Islet of Langerhans (tissue), 1 donor: Measurements from ENCODE around the gene THOC5.
"Not testable (repeated sequence)": the region's sequence is repeated elsewhere in the genome, so short reads cannot be mapped to it uniquely, and the experiment has no call there.

ENCODE experiments used
- FAIRE-seq: peaks from one replicate; lab custom pipeline; 2011; peaks lifted over from hg19 to GRCh38; lab: Jason Lieb, UNC

Gene THOC5

DNA sequence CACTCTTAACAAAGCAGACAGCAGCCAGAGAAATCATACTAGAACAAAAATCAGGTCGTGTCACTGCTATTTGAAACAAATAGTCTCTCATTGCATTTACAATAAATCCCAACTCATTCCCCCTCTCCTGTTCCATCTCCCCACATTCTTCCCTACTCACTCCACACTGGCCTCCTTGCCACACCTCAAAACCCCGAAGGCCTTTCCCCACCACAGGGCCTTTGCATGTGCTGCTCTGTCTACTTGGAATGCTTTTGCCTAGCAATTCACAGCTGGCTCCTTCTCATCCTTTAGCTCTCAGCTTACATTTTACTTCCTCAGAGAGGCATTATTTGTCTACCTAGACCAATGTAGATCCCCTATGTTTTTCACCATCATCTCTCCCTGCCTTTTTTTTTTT lies 6.3 kb upstream of the THOC5 start:
- no peak for FAIRE-seq

DNA sequence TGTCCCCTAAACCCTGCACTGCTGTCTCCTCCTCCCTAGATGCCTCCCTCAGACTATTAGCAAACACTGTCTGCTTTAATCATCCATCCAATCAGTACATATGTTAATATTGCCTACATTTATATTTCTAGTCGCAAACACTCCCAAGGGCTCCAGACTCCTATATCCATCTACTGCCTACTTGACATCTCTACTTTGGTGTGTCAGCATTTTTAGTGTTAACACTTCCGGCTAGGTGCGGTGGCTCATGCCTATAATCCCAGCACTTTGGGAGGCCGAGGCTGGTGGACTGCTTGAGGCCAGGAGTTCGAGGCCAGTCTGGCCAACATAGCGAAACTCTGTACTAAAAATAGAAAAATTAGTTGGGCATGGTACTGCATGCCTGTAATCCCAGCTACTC lies 5.5 kb upstream of the THOC5 start:
- no peak for FAIRE-seq

DNA sequence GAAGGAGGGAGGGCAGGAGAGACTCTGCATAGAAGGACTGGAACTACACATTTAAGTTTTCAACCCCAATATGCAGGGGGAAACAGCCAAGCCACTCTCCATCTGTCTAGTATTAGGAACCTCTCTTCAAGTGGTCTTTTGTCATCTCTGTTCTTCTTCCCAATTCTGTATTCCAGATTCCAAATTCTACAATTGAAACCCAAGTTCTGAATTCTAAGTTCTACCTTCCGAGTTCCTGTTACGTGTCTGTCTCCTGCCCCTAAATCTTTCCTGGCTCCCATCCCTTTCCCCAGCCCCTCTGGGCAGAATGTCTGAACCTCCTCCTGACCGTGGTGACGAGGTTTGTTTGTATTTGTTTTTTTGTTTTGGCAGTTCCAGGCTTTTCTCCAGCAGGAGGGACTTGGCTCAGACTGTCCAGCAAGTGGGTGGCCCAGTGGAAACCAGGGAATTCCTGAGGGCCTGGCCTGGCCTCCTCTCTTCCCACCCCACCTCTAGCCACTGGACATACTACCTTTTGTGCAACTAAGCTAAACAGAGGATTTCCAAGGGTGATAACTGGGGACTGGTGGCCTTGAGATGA lies 1.6 kb upstream of the THOC5 start:
- FAIRE-seq, result no peak

DNA sequence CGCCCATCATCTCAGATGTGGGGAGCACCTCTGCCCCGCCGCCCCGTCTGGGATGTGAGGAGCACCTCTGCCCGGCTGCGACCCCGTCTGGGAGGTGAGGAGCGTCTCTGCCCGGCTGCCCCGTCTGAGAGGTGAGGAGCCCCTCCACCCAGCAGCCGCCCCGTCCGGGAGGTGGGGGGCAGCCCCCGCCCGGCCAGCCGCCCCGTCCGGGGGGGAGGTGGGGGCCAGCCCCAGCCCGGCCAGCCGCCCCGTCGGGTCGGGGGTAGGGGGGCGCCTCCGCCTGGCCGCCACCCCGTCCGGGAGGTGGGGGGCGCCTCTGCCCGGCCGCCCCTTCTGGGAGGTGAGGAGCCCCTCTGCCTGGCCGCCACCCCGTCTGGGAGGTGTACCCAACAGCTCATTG lies 1.2 kb downstream of the THOC5 start:
- not testable (repeated sequence) for FAIRE-seq

DNA sequence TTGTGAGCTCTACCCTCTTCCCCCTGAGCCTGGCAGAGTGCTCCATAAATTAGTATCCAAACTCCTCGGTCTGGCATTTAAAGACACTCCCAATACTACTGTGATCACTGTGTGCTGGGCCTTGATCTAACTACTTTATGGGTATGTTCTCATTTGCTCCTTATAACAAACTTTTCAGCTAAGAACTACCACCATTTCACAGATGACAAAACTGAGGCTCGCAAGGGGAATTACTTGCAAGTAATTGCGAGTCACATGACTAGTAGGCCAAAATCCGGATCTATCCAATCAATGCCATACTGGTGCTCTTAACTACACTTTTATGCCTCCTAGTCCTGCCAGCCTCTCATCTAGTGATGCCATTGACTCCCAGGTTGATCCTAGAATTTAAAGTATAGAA lies 3.6 kb downstream of the THOC5 start:
- FAIRE-seq, result no peak

DNA sequence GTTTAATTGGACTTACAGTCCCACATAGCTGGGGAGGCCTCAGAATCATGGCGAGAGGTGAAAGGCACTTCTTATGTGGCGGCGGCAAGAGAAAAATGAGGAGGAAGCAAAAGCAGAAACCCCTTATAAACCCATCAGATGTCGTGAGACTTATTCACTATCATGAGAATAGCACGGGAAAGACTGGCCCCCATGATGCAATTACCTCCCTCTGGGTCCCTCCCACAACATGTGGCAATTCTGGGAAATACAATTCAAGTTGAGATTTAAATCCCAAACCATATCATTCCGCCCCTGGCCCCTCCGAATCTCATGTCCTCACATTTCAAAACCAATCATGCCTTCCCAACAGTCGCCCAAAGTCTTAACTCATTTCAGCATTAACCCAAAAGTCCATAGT lies 8.5 kb downstream of the THOC5 start:
- not testable (repeated sequence) for FAIRE-seq

DNA sequence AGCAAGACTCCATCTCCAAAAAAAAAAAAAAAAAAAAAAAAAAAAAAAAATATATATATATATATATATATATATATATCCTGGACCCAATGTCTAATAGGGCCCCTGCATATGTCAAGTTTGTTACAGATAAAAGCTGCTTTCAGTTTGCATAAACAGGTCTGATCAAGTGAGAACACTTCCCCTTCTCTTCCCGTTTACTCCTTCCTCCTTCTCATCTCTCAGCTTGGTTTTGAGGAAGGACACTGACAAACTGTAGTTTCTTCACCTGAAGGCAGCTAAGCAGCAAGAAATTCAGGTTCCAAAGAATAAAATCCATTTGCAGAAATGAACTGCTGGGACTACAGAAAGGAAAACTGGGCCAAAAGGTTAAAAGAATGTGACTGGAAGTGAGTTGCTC lies 11.7 kb downstream of the THOC5 start:
- FAIRE-seq, result no peak

DNA sequence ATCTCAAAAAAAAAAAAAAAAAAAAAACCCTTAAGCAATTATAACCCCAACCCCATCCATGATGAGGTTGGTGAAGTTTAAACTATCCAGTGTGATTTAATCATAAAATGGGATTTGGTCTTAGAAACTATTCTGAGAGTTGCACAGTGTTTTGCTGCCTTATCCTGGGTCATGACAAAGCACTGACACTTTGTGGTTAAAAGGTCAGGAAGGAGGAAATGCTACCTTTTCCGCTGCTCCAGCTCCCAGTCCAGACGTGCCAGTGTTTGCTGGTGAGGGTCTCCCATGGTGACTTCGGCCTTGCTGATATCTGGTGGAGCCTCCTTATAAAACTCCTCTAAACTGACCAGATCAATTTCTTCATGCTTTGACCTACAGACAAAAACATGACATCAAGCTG lies 14.5 kb downstream of the THOC5 start:
- FAIRE-seq, result no peak

DNA sequence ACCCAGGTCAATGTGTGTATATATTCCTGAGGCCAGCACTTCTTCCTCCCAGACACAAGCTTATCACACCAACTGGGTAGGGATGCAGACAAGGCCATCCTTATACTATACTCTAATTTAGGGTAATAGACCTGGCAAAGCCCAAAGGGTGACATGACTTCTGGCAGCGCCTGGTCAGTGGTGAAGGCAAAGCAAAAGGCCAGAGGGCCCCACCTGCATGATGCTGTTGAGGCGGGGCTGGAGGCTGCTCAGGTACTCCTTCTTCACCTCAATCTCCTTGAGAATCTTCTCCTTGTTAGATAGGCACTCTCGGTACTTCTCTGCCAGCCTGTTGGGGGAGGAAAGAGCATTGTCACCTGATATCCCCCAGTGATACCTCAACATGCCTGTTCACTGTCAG lies 17.1 kb downstream of the THOC5 start:
- no peak for FAIRE-seq

DNA sequence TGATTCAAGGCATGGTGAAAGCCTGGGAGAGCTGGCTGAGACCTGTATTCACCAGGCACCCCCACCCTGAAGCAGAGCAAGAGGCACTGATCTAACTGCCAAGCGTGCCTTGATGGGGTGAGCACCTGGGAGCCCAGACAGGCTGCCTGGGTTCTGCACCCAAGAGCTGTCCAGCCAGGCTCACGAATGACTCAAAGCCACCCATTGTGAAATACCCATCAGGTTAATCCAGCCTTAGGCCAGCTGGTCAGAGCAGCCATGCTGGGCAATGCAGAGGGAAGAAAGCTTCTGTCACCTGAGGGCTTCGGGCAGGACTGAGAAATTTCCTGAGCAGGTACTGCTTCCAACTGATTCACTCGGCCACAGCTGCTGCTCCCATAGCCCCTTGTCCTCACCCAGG lies 22.1 kb downstream of the THOC5 start:
- FAIRE-seq, result no peak

DNA sequence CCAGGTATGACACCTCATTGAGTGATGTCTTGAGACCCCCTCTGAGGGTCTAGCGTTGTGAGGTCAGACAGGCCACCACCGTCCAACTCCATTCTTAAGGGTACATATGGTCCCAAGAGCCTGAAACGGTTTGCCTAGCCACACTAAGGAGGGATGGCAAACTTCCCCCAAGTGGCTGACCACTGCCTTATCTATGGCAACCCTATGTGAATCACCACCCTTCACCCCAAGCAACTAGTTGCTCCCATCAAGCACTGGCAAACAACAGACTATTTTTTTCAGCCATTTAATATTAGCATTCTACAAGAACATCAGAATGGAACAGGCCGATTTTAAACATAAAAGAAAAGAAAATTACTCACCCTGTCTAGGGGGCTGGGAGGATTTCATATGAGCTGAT lies 22.8 kb downstream of the THOC5 start:
- no peak for FAIRE-seq

DNA sequence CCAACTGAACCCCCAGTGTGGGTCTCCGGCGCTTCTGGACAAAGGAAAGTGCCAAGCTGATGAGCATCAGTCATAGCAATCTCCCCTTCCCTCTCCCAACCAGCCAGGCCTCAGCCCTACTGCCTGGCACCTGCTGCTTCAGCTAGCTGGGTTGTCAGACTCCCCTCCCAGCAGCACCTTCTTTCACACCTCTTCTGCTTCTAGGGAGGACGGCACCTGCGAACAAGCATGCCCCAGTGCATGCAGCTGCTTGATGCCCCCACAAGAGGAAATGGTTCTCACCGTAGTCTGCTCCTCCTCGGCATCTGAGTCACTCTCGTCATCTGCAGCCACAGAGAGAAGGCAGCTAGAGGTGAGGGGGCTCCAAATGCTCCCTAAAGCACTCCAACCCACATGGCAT lies 25.4 kb downstream of the THOC5 start:
- FAIRE-seq, result no peak

DNA sequence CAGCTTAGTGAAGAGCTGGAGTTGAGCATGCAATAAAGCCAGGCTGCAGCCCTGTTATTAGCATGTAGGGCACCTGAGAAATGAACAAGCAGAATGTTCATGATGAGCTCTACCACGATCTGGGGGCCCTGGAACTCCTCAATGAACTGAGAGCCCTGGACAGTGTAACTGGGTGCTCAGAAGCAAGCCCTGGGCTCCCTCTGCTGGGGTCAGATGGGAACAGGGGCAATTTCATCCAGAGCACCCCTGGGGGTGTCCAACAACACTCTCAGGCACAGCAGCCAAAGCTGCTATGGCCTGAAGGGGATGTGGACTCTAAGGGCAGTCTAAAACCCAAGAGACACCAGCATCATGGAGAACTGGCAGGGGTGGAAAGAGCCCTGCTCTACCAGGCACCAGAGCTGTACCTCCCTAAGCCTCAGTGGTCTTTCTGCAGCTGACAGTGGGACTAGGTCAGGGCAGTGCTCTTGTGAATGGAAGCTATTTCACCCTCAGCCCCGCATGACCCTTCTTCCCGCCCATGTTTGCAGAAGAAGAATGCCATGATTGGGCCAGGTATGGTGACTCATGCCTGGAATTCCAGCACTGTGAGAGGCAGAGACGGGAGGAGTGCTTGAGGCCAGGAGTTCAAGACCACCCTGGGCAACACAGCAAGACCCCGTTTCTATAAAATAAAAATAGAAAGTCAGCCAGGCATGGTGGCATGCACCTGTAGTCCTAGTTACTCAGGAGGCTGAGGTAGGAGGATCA lies 28.9 kb downstream of the THOC5 start:
- FAIRE-seq, result no peak

DNA sequence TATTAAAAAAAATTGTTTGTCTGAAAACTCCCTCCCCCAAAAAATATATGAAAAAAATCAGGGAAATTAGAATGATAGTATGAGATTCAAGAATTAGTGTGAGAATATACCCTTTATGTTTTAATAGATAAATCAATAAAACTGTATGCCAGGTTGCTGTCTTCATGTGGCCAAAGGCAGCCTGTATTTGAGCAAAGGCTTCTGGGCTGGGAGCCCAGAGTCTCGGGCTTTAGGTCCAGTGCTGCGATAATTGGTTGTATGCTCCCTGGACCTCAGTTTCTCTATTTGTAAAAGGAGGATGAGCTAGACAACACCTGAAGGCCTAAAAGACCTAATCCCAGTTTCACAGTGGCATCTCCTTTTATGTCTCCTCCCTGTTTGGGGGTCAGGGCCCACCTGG lies 29.8 kb downstream of the THOC5 start:
- no peak for FAIRE-seq

DNA sequence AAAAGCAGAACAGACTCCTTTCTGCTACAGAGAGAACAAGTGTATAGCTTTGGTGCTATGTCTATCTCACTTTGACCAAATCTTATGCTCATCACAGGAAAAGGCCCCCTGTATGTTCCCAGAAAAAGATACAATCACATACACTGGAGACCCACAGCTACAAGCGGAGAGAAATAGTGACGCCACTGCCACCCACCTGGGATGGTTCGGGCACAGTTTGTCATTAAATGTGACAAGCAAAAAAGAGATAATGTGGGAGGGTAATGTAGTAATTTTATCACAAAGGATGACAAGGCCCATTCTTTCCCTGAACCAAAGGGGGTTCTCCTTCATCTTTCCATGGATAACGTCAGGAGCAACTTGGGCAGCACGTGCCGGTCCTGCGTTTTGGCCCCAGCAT lies 32.0 kb downstream of the THOC5 start:
- no peak for FAIRE-seq

DNA sequence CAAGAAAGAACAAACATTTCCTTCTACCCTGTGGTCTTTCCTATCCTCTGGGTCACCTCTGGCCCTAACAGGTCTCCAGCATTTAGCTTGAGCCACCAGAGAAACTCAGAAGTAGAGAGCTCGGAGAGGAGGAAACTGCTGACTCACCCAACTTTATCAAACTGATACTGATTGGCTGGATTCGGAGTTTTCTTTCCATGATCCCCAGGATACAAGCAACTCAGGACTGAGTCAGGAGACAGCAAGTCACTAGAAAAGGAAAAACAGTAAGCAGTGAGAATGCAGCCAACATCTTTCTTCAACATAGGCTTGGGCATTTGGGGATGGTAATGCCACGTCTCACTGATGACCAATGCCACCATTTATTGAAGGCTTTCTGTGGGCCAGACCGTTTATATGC lies 32.7 kb downstream of the THOC5 start:
- FAIRE-seq, result no peak

DNA sequence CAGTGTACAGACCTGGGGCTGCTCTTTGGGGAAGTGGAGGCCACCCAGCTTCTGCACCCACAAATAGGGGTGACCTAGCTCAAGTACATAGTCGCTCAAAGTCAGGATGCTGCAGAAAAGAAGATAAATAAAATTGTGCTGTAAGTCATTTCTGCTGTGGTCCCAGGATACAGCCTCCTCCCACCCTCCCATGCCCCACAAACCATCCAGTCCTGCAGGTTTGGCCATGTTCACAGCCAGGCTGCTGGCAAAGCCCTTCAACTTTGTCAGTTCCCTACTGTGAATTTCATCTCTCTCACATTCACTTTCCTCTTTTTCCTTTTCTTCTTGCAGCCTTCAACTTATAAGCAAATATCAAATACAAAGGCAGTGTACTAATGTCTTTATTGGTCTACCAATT lies 33.6 kb downstream of the THOC5 start:
- no peak for FAIRE-seq

DNA sequence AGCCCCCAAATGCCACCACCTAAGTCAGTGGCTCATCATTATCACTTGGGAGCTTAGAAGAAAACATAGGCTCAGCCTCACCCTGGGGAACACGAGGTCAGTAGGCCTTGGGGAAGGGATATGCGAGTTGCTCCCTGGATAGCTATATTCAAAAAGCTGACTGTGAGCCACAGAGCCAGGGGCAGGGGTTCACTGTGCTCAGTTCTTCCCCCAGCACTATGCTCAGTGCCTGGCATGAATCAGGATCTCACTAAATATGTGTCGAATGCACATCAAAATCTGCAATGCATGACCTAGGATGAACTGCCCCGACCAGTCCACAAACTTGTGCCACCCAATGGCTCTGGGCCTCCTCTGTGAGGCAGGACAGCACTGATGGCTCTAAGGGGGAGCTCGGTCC lies 35.1 kb downstream of the THOC5 start:
- no peak for FAIRE-seq

DNA sequence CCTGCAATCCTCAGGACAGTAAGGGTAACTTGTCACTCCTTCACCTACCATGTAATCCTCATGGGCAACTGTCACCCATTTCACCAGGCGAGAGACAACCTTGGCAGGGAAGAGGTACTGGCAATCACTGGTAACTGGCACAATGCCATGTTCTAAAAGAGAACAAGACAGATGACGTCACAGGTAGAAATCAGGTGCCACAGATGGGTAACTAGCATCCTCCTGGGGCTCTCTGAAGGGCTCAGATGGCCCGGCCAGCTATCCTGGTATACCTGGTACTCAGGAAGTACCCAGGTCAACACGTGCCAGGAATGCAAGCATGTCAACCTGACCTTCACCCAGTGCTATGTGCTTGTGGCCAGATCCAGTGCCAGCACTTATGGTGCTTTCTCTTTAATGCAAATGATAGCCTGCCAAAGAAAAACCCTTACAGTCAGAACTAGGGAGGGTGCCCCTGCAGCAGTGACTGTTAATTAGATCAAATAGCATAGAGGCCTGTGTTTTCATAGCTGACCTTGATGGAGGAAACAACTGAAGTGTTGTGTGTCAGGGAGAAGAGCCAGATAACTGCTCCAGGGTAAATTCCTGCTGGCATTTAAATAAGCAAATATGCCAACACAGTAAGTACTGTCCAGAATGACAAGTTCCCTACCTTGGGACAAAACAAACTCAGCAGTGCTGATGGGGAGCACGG lies 36.2 kb downstream of the THOC5 start:
- FAIRE-seq, result no peak

DNA sequence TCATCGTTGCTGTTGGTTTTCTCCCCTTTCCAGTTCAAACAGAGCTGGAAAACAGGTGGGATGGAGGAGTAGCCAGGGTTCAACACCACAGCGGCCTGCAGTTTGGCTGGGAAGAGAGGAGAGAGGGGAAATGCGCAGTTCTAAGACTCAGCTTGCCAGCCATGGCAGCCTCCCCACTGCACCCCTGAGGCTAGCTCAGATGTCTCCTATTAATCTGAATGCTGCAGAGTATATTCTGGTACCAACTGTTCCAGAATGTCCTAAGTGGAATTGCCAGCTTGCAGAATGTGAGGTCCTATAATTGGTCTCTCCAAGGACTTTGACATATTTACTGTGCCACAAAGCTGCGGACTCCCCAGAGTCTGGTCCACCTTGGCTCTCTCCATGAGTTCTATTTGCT lies 41.5 kb downstream of the THOC5 start:
- no peak for FAIRE-seq

DNA sequence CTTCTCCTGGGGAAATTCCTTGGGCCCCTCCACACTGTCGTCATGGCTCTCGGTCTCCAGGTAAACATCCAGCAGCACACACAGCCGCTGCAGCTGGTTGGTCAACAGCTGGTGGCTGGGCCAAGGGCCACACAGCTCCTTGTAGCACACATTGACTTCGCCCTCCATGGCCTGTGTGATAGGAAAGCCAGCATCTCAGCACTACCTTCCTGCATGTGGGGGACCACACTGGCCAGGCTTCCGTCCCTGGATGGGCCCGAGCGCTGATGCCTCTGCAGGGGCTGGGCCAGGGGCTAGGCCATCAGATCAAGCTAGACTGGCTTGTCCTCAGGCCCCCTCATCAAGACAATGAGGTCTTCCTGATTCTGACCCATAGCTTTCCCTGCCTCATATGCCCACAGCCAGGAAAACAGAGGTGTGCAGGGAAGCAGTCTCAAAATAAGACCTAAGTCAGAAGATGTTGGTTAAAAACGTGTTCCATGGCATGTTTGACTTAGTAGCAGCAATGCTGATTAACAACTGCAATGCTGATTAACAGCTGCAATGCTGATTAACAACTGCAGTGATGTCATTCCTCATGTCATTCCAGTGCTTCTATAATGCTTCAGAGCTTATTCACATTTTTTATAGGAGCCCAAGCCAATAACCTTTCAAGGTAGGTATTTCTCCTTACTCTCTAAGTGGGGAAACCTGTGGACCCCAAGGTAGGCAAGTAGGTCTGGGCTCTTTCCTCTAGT lies 42.3 kb downstream of the THOC5 start:
- no peak for FAIRE-seq

DNA sequence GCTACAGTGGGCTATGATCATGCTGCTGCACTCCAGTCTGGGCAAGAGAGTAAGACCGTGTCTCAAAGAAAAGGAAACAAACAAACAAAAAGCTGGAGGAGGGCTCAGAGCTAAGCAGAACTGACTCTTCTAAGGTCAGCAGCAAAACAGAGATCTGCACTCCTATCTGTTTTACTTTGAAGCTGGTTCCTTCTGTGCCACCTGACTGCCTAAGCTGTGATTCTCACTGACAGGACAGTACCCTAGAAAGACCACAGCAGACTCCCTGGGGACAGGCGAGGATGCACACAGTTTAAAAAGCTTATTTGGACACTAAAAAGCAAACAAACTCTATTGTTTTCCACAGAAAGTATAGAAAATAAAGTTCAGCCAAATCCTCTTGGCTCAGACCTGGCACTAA lies 43.0 kb downstream of the THOC5 start:
- FAIRE-seq, result no peak

DNA sequence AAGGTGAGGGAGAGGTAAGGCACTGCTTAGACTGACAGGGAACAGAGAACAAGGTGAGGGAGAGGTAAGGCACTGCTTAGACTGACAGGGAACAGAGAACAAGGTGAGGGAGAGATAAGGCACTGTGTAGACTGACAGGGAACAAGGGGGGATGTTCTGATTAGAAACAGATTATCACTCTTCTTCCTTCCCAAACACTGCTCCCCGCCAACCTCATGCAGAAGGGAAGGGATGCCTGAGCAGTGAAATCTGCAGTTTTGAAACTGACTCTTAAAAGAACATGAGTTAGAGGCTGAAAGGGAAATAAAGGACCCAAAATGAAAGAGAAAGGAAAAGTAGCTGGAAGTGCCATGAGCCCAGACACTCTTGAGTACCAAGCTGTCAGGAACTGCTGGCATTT lies 43.7 kb downstream of the THOC5 start:
- FAIRE-seq, result no peak
